GM10266 (cell line): Measurements from ENCODE around the gene LGALS3BP.

ENCODE experiments used
- DNase-seq: peaks from one replicate; pipeline ENCODE4 v3.0.0; 2012; ENCODE audit errors: extremely low spot score
- TF ChIP-seq, protein P1 (sequence below): IDR thresholded peaks from 2 replicates; pipeline ENCODE4 v1.5.1; 2012; ENCODE audit warnings: mild to moderate bottlenecking, low read depth; ENCODE audit not compliant: control insufficient read depth, insufficient read depth; ENCODE audit errors: missing control alignments

The LGALS3BP gene

DNA sequence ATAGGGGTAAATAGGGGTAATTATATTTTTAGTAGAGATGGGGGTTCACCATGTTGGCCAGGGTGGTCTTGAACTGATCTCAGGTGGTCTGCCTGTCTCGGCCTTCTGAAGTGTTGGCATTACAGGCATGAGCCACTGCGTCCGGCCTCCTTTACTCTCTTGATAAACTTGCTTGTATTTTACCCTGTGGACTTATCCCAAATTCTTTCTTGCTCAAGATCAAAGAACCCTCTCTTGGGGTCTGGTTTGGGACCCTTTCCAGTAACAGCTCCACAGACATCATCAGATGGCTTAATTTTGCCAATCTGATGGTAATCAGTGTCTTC is 38.6 kb upstream of the LGALS3BP start:
- no peak for DNase-seq
- TF ChIP-seq, protein P1, sequence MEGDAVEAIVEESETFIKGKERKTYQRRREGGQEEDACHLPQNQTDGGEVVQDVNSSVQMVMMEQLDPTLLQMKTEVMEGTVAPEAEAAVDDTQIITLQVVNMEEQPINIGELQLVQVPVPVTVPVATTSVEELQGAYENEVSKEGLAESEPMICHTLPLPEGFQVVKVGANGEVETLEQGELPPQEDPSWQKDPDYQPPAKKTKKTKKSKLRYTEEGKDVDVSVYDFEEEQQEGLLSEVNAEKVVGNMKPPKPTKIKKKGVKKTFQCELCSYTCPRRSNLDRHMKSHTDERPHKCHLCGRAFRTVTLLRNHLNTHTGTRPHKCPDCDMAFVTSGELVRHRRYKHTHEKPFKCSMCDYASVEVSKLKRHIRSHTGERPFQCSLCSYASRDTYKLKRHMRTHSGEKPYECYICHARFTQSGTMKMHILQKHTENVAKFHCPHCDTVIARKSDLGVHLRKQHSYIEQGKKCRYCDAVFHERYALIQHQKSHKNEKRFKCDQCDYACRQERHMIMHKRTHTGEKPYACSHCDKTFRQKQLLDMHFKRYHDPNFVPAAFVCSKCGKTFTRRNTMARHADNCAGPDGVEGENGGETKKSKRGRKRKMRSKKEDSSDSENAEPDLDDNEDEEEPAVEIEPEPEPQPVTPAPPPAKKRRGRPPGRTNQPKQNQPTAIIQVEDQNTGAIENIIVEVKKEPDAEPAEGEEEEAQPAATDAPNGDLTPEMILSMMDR: no peak

DNA sequence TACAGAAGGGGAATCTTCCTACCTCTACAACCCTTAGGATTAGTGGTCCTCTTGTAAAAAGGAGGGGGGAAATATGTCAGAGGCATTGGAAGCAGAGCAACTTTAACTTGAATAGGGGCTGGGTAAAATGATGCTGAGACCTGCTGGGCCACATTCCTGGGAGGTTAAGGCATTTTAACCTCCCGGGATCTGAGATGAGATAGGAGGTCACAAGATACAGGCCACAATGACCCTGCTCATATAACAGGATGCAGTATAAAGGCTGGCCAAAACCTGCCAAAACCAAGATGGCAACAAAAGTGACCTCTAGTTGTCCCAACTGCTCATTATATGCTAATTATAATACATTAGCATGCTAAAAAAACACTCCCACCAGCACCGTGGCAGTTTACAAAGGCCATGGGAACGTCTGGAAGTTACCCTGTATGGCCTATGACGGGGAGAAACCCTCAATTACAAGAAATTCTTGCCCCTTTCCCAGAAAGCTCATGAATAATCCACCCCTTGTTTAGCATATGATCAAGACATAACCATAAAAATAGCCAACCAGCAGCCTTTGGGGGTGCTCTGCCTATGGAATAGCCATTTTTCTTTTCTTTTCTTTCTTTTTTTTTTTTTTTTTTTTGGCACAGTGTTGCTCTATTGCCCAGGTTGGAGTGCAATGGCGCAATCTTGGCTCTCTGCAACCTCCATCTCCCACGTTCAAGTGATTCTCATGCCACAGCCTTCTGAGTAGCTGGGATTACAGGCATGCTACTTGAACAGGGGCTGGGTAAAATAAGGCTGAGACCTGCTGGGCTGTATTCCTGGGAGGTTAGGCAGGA is 38.0 kb upstream of the LGALS3BP start:
- DNase-seq: no peak
- TF ChIP-seq, protein P1: no peak

DNA sequence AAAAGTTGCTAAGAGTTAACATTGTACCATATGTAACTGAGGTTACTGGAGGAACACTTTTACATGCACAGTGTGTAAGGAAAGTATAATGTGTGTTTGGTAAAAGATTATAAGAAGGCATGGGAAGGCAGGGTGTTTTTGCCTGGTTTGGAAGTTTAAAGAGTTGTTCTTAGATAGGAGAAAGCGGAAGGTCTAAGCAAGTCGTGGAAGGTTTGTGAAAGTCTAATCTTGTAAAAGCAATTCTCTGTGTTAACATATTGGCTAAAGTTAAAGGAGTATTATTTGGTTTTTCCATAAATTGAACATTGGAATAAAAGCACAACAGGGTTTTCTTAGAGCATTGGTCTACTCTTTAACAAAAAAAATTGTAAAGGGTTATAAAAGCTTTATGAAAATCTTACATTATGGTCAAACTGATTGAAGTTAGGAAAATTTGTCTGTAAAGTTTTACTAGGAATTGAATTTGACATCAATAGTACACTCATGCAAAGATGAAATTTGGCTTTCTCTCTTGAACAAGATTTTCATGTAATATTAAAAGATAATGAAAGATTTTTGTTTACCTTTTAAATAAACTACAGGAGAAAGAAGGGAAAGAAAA is 34.5 kb upstream of the LGALS3BP start:
- TF ChIP-seq, protein P1: no peak
- no peak for DNase-seq

DNA sequence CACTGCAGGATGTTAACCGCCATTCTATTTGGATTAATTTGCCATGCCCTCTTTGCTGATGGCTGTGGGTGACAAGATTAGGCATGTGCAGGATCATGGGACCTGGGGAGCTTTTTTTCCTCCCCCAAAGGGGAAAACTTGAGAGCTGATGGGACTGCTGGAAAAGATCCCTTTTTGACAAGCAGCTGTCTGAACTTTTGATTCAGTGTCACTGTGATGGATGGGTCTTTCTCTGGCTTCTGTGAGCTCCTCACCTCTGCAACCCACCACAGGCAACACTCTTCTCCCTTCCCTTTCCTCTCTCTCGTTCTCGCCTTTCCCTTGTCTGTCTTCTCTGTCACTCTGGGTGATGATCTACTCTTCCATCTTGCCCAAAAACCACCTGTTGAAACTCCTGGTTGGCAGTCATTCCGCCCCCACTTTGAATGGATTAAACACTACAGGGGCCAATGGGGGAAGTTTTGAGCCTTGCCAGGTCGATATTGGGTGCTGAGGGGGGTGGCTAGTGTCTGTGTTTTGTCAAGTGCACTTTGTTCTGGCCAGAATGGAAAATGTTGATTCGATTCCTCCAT is 32.9 kb upstream of the LGALS3BP start:
- no peak for DNase-seq
- TF ChIP-seq, protein P1: no peak

DNA sequence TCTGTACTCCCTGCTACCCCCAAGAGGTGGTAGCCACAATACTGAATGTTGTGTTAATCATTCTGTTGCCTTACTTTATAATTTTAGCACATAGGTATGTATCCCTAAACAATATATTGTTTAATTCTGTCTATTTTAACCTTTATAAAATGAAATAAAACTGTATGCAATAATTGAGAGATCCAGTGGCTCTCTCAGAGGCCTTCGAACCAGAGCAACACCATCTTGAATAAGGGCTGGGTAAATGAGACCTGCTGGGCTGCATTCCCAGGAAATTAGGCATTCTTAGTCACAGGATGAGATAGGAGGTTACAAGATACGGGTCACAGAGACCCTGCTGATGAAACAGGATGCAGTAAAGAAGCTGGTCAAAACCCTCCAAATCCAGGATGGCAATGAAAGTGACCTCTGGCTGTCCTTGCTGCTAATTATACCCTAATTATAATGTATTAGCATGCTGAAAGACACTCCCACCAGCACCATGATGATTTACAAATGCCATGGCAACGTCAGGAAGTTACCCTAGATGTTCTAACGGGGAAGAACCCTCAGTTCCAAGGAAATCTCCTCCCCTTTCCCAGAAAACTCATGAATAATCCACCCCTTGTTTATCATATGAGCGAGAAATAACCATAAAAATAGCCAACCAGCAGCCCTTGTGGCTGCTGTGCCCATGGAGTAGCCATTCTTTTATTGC is 31.9 kb upstream of the LGALS3BP start:
- no peak for DNase-seq
- TF ChIP-seq, protein P1: no peak

DNA sequence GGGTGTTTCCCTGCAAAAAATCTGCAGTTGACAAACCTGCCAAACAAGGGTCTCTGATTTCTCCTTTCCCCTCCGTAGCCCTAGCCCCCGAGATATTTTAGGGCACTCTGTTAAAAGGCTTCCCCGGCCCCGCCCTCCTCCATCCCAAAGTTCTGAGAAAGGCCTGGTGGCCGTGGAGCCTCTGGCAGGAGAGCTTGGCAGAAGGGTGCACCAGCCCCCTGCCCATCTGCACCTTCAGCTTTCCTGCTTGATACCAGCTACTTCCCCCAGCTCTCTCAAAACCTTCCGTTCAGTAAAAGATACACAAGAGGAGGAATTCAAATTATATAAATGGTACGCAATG is 30.6 kb upstream of the LGALS3BP start:
- TF ChIP-seq, protein P1: no peak

More for the DNA sequence above, 30.6 kb upstream of the LGALS3BP start:
- DNase-seq: no peak
